H9 (cell line): Measurements from ENCODE around the gene CCDC57. TPM values are rescaled to one million over a fixed set of nuclear protein-coding genes. Genes with fewer than 3 reads are reported as not detected.
"Not testable (repeated sequence)": the region's sequence is repeated elsewhere in the genome, so short reads cannot be mapped to it uniquely, and the experiment has no call there.

Source experiments
- DNase-seq: peaks from one replicate; pipeline ENCODE4 v3.0.0-alpha.2; 2017
- H2AFZ ChIP-seq: one replicate; pipeline ENCODE4 v1.6.1; 2013; ENCODE audit warnings: mild to moderate bottlenecking, low read length, control low read depth, moderate library complexity
- H2AK5ac ChIP-seq: 2 replicates; pipeline ENCODE4 v1.6.1; 2013; ENCODE audit warnings: low read length, control low read depth, mixed read lengths; ENCODE audit not compliant: insufficient read length
- H2BK120ac ChIP-seq: one replicate; pipeline ENCODE4 v1.6.1; 2013; ENCODE audit warnings: low read depth, mild to moderate bottlenecking, low read length, control low read depth, inconsistent platforms; ENCODE audit not compliant: poor library complexity, severe bottlenecking
- H2BK12ac ChIP-seq: 2 replicates; pipeline ENCODE4 v1.6.1; 2013; ENCODE audit warnings: low read length, control low read depth, mixed read lengths, low read depth; ENCODE audit not compliant: insufficient read length
- H2BK15ac ChIP-seq: 2 replicates; pipeline ENCODE4 v1.6.1; 2013; ENCODE audit warnings: low read depth, low read length, control low read depth
- H2BK20ac ChIP-seq: one replicate; pipeline ENCODE4 v1.6.1; 2013; ENCODE audit warnings: low read depth, mild to moderate bottlenecking, low read length, control low read depth, inconsistent platforms; ENCODE audit not compliant: poor library complexity, severe bottlenecking
- H2BK5ac ChIP-seq: 2 replicates; pipeline ENCODE4 v1.6.1; 2013; ENCODE audit warnings: low read length, control low read depth, mixed read lengths; ENCODE audit not compliant: insufficient read length
- H3K14ac ChIP-seq: 2 replicates; pipeline ENCODE4 v1.6.1; 2013; ENCODE audit warnings: low read length, control low read depth; ENCODE audit not compliant: insufficient read depth
- H3K18ac ChIP-seq: 2 replicates; pipeline ENCODE4 v1.6.1; 2013; ENCODE audit warnings: low read depth, mild to moderate bottlenecking, mixed read lengths, low read length, control low read depth; ENCODE audit not compliant: insufficient read length
- H3K23ac ChIP-seq: 2 replicates; pipeline ENCODE4 v1.6.1; 2013; ENCODE audit warnings: low read length, control low read depth, mixed read lengths, low read depth; ENCODE audit not compliant: insufficient read length
- H3K23me2 ChIP-seq: 2 replicates; pipeline ENCODE4 v1.6.1; 2013; ENCODE audit warnings: low read depth, mild to moderate bottlenecking, mixed read lengths, low read length, control low read depth; ENCODE audit not compliant: insufficient read length, poor library complexity, severe bottlenecking
- H3K27ac ChIP-seq: 2 replicates; pipeline ENCODE4 v1.5.1; 2013; ENCODE audit warnings: low read length, control low read depth, mixed read lengths, low read depth; ENCODE audit not compliant: insufficient read length
- H3K27me3 ChIP-seq: 2 replicates; pipeline ENCODE4 v1.6.1; 2013; ENCODE audit warnings: low read length, control low read depth, inconsistent platforms; ENCODE audit not compliant: insufficient read depth
- H3K4ac ChIP-seq: 2 replicates; pipeline ENCODE4 v1.6.1; 2013; ENCODE audit warnings: low read depth, mild to moderate bottlenecking, control low read depth, inconsistent platforms, low read length, moderate library complexity
- H3K4me1 ChIP-seq: 2 replicates; pipeline ENCODE4 v1.6.1; 2013; ENCODE audit warnings: low read length, control low read depth, inconsistent platforms; ENCODE audit not compliant: insufficient read depth
- H3K4me2 ChIP-seq: 2 replicates; pipeline ENCODE4 v1.6.1; 2013; ENCODE audit warnings: low read length, control low read depth, mixed read lengths; ENCODE audit not compliant: insufficient read length, insufficient read depth
- H3K56ac ChIP-seq: 2 replicates; pipeline ENCODE4 v1.6.1; 2013; ENCODE audit warnings: low read depth, mild to moderate bottlenecking, mixed read lengths, low read length, control low read depth; ENCODE audit not compliant: insufficient read length
- H3K79me1 ChIP-seq: 2 replicates; pipeline ENCODE4 v1.6.1; 2013; ENCODE audit warnings: low read depth, mild to moderate bottlenecking, moderate library complexity, low read length, control low read depth, inconsistent platforms; ENCODE audit not compliant: insufficient read depth, poor library complexity, severe bottlenecking
- H3K79me2 ChIP-seq: 2 replicates; pipeline ENCODE4 v1.6.1; 2013; ENCODE audit warnings: low read length, control low read depth, inconsistent platforms; ENCODE audit not compliant: insufficient read depth
- H3K9ac ChIP-seq: 2 replicates; pipeline ENCODE4 v1.6.1; 2013; ENCODE audit warnings: low read length, control low read depth, mixed read lengths; ENCODE audit not compliant: insufficient read length; ENCODE audit errors: extremely low read depth
- H3K9me3 ChIP-seq: one replicate; pipeline ENCODE4 v1.6.1; 2013; ENCODE audit warnings: low read depth, low read length, inconsistent platforms; ENCODE audit not compliant: control insufficient read depth
- H3T11ph ChIP-seq: one replicate; pipeline ENCODE4 v1.6.1; 2013; ENCODE audit warnings: mild to moderate bottlenecking, low read length, control low read depth, inconsistent platforms
- H4K20me1 ChIP-seq: one replicate; pipeline ENCODE4 v1.6.1; 2013; ENCODE audit not compliant: control insufficient read depth, insufficient read length, insufficient read depth
- H4K5ac ChIP-seq: 2 replicates; pipeline ENCODE4 v1.6.1; 2013; ENCODE audit warnings: low read depth, mild to moderate bottlenecking, mixed read lengths, low read length, control low read depth; ENCODE audit not compliant: insufficient read length
- H4K8ac ChIP-seq: replicated peaks from 2 replicates; pipeline ENCODE4 v1.6.1; 2013; ENCODE audit warnings: low read length, control low read depth, mixed read lengths, low read depth; ENCODE audit not compliant: insufficient read length
- H4K91ac ChIP-seq: 2 replicates; pipeline ENCODE4 v1.6.1; 2013; ENCODE audit warnings: low read depth, mild to moderate bottlenecking, moderate library complexity, mixed read lengths, low read length, control low read depth; ENCODE audit not compliant: insufficient read length
- H3K27ac Mint-ChIP-seq, 3 experiments: 2 replicates in 2 of 3; 3 replicates in 1 of 3; pipeline ENCODE4 v1.8.0; 2020 to 2021; ENCODE audit warnings: mixed read lengths in 3 of 3, mild to moderate bottlenecking in 1 of 3, moderate library complexity in 1 of 3
- H3K27me3 Mint-ChIP-seq: 2 replicates; pipeline ENCODE4 v1.8.0; 2021; ENCODE audit warnings: low read depth, mild to moderate bottlenecking, moderate library complexity, mixed read lengths
- H3K36me3 Mint-ChIP-seq, 3 experiments: 2 replicates in 2 of 3; 3 replicates in 1 of 3; pipeline ENCODE4 v1.8.0; 2020 to 2021; ENCODE audit warnings: low read depth in 3 of 3, mixed read lengths in 3 of 3; ENCODE audit not compliant: insufficient read depth in 1 of 3
- H3K4me1 Mint-ChIP-seq, 2 experiments: 2 replicates each; pipeline ENCODE4 v1.8.0; 2020; ENCODE audit warnings: mixed read lengths in 2 of 2
- H3K4me3 Mint-ChIP-seq, 2 experiments: 2 replicates in 1 of 2; 3 replicates in 1 of 2; pipeline ENCODE4 v1.8.0; 2020 to 2021; ENCODE audit warnings: mild to moderate bottlenecking in 2 of 2, mixed read lengths in 2 of 2, moderate library complexity in 1 of 2
- H3K9me3 Mint-ChIP-seq, 2 experiments: 2 replicates in 1 of 2; 3 replicates in 1 of 2; pipeline ENCODE4 v1.8.0; 2020; ENCODE audit warnings: mild to moderate bottlenecking in 2 of 2, mixed read lengths in 2 of 2, moderate library complexity in 1 of 2
- CTCF ChIP-seq: fragments of 200-600 bp; sonication (generic); conservative IDR thresholded peaks from 3 replicates; pipeline ENCODE4 v1.8.0; 2021; ENCODE audit warnings: antibody characterized with exemption, mild to moderate bottlenecking
- WGBS: extraction: QIAGEN DNeasy Blood & Tissue Kit; methylation state at CpG from one replicate; pipeline ENCODE4 v1.1.7; 2013; ENCODE audit warnings: missing lambda C conversion rate, low lambda C conversion rate, mixed read lengths; ENCODE audit not compliant: insufficient read length; ENCODE audit errors: extremely low coverage; 5-methylcytosine and 5-hydroxymethylcytosine counted together
- total RNA-seq: library from RNA; stranded (reverse); gene quantifications from 2 replicates; pipeline ENCODE4 v1.2.1, GENCODE V29; 2021

Gene CCDC57
- total RNA-seq, 1 experiment from 2014 or later = 11.0 TPM

DNA sequence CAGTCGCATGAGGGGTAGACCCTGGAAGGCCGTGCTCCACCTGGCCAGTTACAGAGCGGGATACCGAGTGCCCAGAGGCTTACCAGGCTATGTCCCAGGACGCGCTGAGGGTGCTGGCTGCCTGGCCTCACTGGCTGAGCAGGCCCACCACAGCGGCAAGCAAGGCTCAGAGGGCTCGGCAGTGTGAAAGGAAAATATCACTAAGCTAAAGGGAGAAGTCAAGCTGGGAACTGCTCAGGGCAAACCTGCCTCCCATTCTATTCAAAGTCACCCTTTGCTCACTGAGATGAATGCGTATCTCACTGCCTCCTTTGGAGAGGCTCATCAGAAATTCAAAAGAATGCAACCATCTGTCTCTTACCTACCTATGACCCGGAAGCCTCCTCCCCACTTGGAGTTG is 37.4 kb downstream of the CCDC57 start:
- peaks cover 25 to 27% (median 26%) of the 10 kb centered on the region in 3 experiments for H3K36me3 Mint-ChIP-seq
- H3K4me1 ChIP-seq = peaks cover 3% of the 10 kb centered on the region
- peaks cover 100% of the 10 kb centered on the region for H3K27me3 Mint-ChIP-seq
- peaks cover 33 to 39% of the 10 kb centered on the region in 2 experiments for H3K4me1 Mint-ChIP-seq
- peaks cover 76% of the 10 kb centered on the region for H3K27me3 ChIP-seq
- no peaks in the 10 kb centered on the region for H3K79me1 ChIP-seq
- WGBS = no CpG with 5 or more reads among the region's 10 CpGs
- no peak overlapping the region for H3K9ac ChIP-seq
- H3K4ac ChIP-seq = no peak overlapping the region
- H3K9me3 ChIP-seq = no peaks in the 10 kb centered on the region
- H3K14ac ChIP-seq = no peak overlapping the region
- no peak overlapping the region for H2BK120ac ChIP-seq
- H4K8ac ChIP-seq = no peak overlapping the region
- no peak overlapping the region for H4K5ac ChIP-seq
- H3K56ac ChIP-seq = no peak overlapping the region
- H3K27ac Mint-ChIP-seq = no peak overlapping the region
- H3K18ac ChIP-seq = no peak overlapping the region
- no peak overlapping the region for H2BK12ac ChIP-seq
- H3K27ac ChIP-seq = no peak overlapping the region
- no peaks in the 10 kb centered on the region for H3K79me2 ChIP-seq
- DNase-seq = peak; percentile 50
- H3K9me3 Mint-ChIP-seq = no peaks in the 10 kb centered on the region; a peak in 1 of 5 replicates
- H4K20me1 ChIP-seq = no peaks in the 10 kb centered on the region
- no peak overlapping the region for H2AK5ac ChIP-seq
- H2BK5ac ChIP-seq = no peak overlapping the region
- H3K4me3 Mint-ChIP-seq = peak overlapping the region; percentile 6 to 73
- H3K4me2 ChIP-seq = no peak overlapping the region
- H3K23me2 ChIP-seq = no peaks in the 10 kb centered on the region
- H2AFZ ChIP-seq = no peak overlapping the region
- H4K91ac ChIP-seq = no peak overlapping the region
- no peak overlapping the region for H2BK20ac ChIP-seq
- no peak for TF ChIP-seq CTCF
- no peak overlapping the region for H3K23ac ChIP-seq
- no peak overlapping the region for H2BK15ac ChIP-seq
- H3T11ph ChIP-seq = no peak overlapping the region

GRCh38 chr17:82174042-82174857 is 38.4 kb downstream of the CCDC57 start:
- not testable (repeated sequence) for H3K9ac ChIP-seq, H4K20me1 ChIP-seq, H3K79me2 ChIP-seq, H3K18ac ChIP-seq, H3K4me1 ChIP-seq, H3K23me2 ChIP-seq, H3K23ac ChIP-seq, H4K8ac ChIP-seq, H2BK20ac ChIP-seq, H2BK5ac ChIP-seq, H2BK15ac ChIP-seq, H2BK12ac ChIP-seq, H3T11ph ChIP-seq, H3K56ac ChIP-seq, H4K91ac ChIP-seq, H2AFZ ChIP-seq, H3K9me3 Mint-ChIP-seq, H4K5ac ChIP-seq, H2BK120ac ChIP-seq, H3K14ac ChIP-seq, H3K4ac ChIP-seq, H3K9me3 ChIP-seq, H2AK5ac ChIP-seq, H3K79me1 ChIP-seq, H3K27ac ChIP-seq
- Mint-ChIP-seq H3K36me3 (peaks cover 29 to 36% (median 34%) of the 10 kb centered on the region in 3 experiments), H3K27me3 (peaks cover 100% of the 10 kb centered on the region), H3K4me3 (peak overlapping the region; percentile 35 to 73), H3K4me1 (peaks cover 33 to 39% of the 10 kb centered on the region in 2 experiments), H3K27ac (peak overlapping the region in 1 of 3 experiments; percentile 89; a peak in 3 of 7 replicates)
- Histone ChIP-seq H3K4me2 (peak overlapping the region; percentile 22), H3K27me3 (peaks cover 75% of the 10 kb centered on the region)
- DNase-seq = peak; percentile 61
- no CpG with 5 or more reads among the region's 17 CpGs for WGBS
